ENCODE measurements around the gene CLDN1.

Gene CLDN1

DNA sequence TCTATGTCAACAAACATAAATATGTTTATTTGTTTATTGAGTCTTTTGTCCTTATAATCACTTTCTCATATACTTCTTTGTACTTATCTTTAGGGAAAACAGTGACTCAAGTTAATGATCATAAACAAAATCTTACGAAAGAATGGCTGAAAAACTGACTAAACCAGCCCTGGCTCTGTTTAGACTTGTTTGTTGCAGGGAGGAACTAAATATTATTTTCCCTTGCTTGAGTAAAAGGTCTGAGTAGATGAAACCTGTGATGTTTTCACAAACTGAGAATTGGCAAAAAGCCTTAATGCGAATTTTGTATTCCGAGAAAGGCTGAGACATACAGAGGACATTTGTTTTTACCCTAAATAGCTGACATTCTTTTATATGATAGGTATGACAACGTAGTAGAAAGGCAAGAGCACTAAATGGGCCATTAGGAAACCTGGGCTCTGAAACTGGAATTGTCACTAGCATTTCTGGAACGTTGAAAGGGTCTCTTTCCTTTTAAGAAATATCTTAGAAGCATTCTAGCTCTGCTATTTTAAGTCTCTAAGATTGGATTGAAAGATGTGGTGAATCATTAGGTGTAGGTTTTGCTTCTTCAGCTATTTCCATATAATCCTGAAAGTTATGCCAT lies 47.5 kb upstream of the CLDN1 start:
- DNase-seq, result no peak
- Histone ChIP-seq H3K27ac (ENCODE audit: low read length) (no peak overlapping the region), H4K20me1 (ENCODE audit: insufficient read depth, low read length) (no peaks in the 10 kb centered on the region), H3K36me3 (ENCODE audit: insufficient read depth, low read length) (no peaks in the 10 kb centered on the region), H3K4me1 (ENCODE audit: insufficient read depth, low read length) (no peaks in the 10 kb centered on the region), H3K79me2 (ENCODE audit: insufficient read depth, low read length) (no peaks in the 10 kb centered on the region), H3K27me3 (ENCODE audit: insufficient read depth, low read length, poor library complexity) (no peaks in the 10 kb centered on the region), H3K4me3 (ENCODE audit: low read depth in 1 of 2, low read length in 2 of 2) (no peak overlapping the region), H3K4me2 (ENCODE audit: insufficient read depth, low read length) (no peak overlapping the region), H3K9ac (ENCODE audit: low read depth, low read length) (no peak overlapping the region), H2AFZ (ENCODE audit: low read depth, low read length) (no peak overlapping the region), H3K9me3 (ENCODE audit: insufficient read depth, low read length, severe bottlenecking) (no peaks in the 10 kb centered on the region)
- TF ChIP-seq EZH2 (IDR thresholded peaks at IDR 0.05; ENCODE audit: borderline replicate concordance, low read depth, low read length, severe bottlenecking), result no peak
- TF ChIP-seq, protein P1, sequence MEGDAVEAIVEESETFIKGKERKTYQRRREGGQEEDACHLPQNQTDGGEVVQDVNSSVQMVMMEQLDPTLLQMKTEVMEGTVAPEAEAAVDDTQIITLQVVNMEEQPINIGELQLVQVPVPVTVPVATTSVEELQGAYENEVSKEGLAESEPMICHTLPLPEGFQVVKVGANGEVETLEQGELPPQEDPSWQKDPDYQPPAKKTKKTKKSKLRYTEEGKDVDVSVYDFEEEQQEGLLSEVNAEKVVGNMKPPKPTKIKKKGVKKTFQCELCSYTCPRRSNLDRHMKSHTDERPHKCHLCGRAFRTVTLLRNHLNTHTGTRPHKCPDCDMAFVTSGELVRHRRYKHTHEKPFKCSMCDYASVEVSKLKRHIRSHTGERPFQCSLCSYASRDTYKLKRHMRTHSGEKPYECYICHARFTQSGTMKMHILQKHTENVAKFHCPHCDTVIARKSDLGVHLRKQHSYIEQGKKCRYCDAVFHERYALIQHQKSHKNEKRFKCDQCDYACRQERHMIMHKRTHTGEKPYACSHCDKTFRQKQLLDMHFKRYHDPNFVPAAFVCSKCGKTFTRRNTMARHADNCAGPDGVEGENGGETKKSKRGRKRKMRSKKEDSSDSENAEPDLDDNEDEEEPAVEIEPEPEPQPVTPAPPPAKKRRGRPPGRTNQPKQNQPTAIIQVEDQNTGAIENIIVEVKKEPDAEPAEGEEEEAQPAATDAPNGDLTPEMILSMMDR (IDR thresholded peaks at IDR 0.05; ENCODE audit: borderline replicate concordance, extremely low read depth, low read length, poor library complexity, severe bottlenecking), result no peak
- no peak for ATAC-seq (ENCODE audit: insufficient read depth, low read depth)

DNA sequence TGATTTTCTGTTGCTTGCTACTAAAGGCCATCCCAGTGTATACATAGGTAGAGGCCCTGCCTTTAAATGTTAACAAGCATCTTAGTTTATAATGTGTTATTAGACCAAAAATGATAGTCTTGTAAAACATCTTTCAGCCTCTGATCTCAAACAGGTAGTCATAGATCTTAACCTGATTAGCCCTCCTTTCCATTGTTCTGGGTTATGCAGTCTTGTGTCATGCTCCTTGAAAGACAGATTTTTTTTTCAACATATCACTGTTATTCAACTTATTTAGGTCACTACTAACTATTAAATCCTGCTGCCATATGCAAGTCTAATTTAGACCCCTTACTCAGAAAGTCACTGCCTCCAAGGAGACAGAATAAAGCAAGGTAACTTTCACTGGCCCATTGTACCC lies 46.6 kb upstream of the CLDN1 start:
- no peak overlapping the region for H3K27ac ChIP-seq (ENCODE audit: low read length)
- no peaks in the 10 kb centered on the region for H3K9me3 ChIP-seq (ENCODE audit: insufficient read depth, low read length, severe bottlenecking)
- H3K27me3 ChIP-seq (ENCODE audit: insufficient read depth, low read length, poor library complexity), result no peaks in the 10 kb centered on the region
- ATAC-seq (ENCODE audit: insufficient read depth, low read depth) (no peak), DNase-seq (no peak)
- no peaks in the 10 kb centered on the region for H4K20me1 ChIP-seq (ENCODE audit: insufficient read depth, low read length)
- no peaks in the 10 kb centered on the region for H3K36me3 ChIP-seq (ENCODE audit: insufficient read depth, low read length)
- H3K4me2 ChIP-seq (ENCODE audit: insufficient read depth, low read length), result no peak overlapping the region
- H3K4me3 ChIP-seq (ENCODE audit: low read depth in 1 of 2, low read length in 2 of 2), result no peak overlapping the region
- no peak overlapping the region for H3K9ac ChIP-seq (ENCODE audit: low read depth, low read length)
- H3K4me1 ChIP-seq (ENCODE audit: insufficient read depth, low read length), result no peaks in the 10 kb centered on the region
- no peak overlapping the region for H2AFZ ChIP-seq (ENCODE audit: low read depth, low read length)
- H3K79me2 ChIP-seq (ENCODE audit: insufficient read depth, low read length), result no peaks in the 10 kb centered on the region
- TF ChIP-seq, protein P1 (IDR thresholded peaks at IDR 0.05; ENCODE audit: borderline replicate concordance, extremely low read depth, low read length, poor library complexity, severe bottlenecking), result no peak
- no peak for TF ChIP-seq EZH2 (IDR thresholded peaks at IDR 0.05; ENCODE audit: borderline replicate concordance, low read depth, low read length, severe bottlenecking)

DNA sequence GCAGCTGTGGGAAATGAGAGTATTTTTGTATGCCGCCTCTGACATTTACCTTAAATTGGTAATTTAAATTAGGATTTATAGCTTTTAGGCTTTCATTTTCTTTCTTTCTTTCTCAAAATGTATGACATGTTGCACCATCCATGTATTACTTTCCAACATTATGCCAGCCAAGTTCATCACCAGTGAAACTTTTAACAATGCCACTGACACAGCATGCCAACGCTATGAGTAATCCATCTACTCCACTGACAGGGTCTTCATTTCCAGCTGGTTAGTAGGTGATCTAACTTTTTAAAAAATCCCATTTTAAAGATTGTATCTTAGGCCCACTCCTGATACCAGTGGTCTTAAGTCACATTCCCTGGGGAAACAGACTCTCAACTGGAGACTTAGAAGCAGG lies 43.9 kb upstream of the CLDN1 start:
- no peaks in the 10 kb centered on the region for H3K79me2 ChIP-seq (ENCODE audit: insufficient read depth, low read length)
- no peak overlapping the region for H3K4me2 ChIP-seq (ENCODE audit: insufficient read depth, low read length)
- no peaks in the 10 kb centered on the region for H3K9me3 ChIP-seq (ENCODE audit: insufficient read depth, low read length, severe bottlenecking)
- H3K4me3 ChIP-seq (ENCODE audit: low read depth in 1 of 2, low read length in 2 of 2), result no peak overlapping the region
- no peaks in the 10 kb centered on the region for H3K4me1 ChIP-seq (ENCODE audit: insufficient read depth, low read length)
- no peaks in the 10 kb centered on the region for H3K36me3 ChIP-seq (ENCODE audit: insufficient read depth, low read length)
- ATAC-seq (ENCODE audit: insufficient read depth, low read depth) (no peak), DNase-seq (no peak)
- no peaks in the 10 kb centered on the region for H3K27me3 ChIP-seq (ENCODE audit: insufficient read depth, low read length, poor library complexity)
- no peak overlapping the region for H2AFZ ChIP-seq (ENCODE audit: low read depth, low read length)
- H3K27ac ChIP-seq (ENCODE audit: low read length), result no peak overlapping the region
- no peaks in the 10 kb centered on the region for H4K20me1 ChIP-seq (ENCODE audit: insufficient read depth, low read length)
- no peak overlapping the region for H3K9ac ChIP-seq (ENCODE audit: low read depth, low read length)
- no peak for TF ChIP-seq EZH2 (IDR thresholded peaks at IDR 0.05; ENCODE audit: borderline replicate concordance, low read depth, low read length, severe bottlenecking)
- TF ChIP-seq, protein P1 (IDR thresholded peaks at IDR 0.05; ENCODE audit: borderline replicate concordance, extremely low read depth, low read length, poor library complexity, severe bottlenecking), result no peak
